HS-27A (cell line): ENCODE results near the gene LBX2.
"Not testable (repeated sequence)": the region's sequence is repeated elsewhere in the genome, so short reads cannot be mapped to it uniquely, and the experiment has no call there.

Source experiments
- DNase-seq: peaks from one replicate; pipeline ENCODE4 v3.0.0-alpha.2; 2012; ENCODE audit warnings: low read depth, missing footprints

The LBX2 gene

DNA sequence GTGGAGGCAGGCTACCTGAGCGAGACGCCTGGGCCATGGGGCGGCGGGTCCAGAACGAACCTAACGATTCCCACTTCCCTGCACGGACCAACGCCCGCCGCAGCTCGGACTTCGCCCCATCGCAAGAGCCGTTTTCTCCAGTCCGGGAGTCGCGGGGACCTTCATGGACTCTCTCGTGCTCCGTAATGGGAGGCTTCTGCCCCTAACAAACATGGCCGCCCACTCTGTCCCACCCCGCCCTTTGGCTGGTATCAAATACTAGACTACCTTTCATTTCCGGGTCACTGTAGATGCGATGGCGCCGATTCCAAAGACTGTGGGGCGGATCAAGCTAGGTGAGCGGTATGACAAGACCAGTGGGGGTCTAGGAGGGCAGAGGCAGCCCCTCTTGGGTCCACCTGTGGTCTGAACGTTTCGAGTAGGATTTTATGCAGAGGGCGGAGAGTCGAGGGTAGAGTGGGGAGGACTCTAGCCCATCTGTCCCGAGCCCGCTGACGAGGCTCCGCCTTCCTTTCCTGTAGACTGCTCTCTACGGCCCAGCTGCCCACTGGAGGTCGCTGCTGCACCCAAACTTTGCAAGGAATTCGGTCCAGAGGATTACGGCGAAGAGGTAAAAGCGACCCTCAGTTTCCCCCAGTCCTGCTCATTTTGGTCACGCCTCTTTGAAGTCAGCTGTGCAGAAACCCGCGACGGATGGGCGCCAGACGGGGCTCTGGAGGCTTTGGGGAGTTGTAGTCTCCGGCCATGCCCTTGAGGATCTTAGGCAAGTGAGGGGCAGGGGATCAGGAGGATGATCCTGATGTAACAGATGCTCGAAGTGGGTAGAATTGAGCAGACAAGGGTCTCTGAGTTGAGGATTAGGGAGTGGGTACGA lies 16.4 kb downstream of the LBX2 start, which contains the start of the genes CCDC142 and TTC31:
Gene CCDC142 (minus strand): TSS at position 198 of the 874 bp plus-strand sequence. CDS start 161 bp downstream, at position 37.
Gene TTC31 (plus strand): TSS at position 281 of the 874 bp plus-strand sequence. CDS start 15 bp downstream, at position 296.
- DNase-seq = peak; percentile 94

DNA sequence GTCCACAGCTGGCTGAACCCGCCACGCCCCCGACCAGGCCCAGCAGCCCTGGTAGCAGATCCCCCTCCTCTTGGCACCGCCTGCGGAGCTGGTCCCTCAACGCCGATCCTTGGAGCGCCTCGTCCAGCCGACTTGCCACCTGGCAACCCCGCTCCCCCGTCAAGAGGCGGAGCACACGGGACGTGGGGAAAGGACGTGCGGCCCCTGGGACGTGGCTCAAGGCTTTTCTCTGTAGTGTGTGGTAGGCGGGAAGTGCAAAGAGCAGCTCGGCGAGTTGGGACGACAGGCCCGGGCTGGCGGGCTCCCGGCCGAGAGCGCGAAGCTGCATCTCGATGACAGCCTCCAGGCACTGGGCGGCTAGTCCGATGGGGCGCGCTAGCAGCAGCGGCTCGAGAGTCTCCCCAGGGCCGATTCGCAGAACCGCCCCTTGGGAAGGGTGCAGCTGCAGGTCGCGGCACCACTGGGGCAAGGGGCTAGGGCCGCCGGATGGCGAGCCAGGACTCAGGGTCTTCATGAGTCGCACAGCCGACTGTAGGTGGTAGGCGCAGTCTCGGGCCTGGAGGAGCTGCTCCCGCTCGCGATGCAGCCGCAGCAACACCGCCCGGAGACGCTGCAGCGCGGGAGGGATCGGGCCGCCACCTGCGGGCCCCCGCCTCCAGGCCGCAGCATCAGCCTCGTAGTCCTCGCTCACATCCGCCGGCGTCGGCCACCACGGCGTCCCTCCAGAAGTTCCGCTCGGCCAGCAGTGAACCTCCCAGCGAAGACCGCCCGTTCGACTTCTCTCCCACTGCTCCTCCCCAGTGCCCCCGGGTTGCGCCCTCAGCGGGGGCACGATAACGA lies 17.2 kb downstream of the LBX2 start:
- no peak for DNase-seq

DNA sequence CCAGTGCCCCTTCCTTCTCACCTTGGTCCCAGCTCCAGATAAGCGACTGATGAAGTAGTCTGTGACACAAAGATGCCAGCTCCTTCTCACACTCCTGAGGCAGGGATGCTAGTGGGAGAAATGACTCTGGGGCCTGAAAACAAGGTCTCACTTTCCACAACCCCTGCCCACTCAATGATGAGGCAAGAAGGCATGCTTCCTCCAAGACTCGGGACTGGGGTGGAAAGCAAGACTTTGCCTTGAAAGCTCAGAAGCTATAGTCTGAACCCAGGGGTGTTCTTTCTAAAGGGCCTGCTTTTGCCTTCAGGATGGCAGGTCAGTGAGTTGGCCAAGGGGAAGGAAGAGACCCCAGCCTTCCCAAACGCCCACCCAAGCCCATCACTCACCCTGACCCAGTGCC lies 18.0 kb downstream of the LBX2 start:
- no peak for DNase-seq

DNA sequence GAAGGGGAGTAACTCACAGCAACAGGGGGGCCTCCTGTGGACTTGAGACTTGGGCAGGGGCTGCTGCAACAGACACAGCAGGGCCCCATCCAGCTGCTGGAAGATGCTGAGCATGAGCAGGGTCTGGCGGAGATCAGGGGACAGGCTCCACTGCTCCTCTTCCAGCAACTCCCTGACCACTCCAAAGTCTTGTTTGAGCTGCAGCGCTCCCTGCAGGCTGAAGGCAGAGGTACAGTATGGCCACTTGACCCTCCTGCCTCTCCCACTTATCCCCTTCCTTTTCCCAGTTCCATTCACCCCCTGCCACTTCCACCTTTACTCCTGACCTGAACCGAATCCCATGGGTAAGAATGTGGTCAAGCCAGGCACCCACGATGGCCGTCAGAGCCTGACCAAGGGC lies 24.5 kb downstream of the LBX2 start:
- no peak for DNase-seq

DNA sequence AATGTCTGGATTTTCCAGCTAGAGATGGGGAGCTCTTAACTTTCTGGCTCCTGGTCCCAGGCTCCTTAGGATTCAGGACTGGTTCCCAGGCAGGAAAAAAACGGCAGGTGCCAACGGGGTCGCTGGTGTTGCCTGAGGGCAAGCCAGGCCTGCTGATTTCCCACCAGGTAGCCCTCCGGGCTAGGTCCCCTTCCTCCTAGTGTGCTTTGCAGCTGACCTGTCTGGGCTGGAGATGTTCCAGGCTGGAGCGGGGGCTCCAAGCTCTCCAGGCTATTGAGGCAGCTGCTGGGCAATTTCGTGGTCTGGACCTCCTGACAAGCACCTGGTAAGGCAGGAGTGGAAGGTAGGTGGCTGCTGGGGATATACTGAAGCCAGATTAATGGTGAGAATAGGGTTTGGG lies 24.9 kb downstream of the LBX2 start:
- no peak for DNase-seq

DNA sequence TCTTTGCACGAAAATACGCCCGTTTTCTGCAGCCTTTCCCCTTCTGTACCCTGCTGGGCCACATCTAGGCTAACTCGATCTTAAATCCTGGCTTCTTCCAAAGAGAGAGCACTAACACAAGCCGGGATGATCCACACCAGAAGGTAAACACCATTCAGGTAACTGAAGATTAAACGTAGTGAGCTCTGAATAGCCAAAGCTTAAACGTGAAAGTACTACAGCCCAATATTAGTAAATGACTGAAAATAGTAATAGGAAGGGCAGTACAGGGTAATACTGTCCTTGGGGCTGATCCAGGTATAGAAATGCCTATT lies 26.5 kb downstream of the LBX2 start:
- no peak for DNase-seq

DNA sequence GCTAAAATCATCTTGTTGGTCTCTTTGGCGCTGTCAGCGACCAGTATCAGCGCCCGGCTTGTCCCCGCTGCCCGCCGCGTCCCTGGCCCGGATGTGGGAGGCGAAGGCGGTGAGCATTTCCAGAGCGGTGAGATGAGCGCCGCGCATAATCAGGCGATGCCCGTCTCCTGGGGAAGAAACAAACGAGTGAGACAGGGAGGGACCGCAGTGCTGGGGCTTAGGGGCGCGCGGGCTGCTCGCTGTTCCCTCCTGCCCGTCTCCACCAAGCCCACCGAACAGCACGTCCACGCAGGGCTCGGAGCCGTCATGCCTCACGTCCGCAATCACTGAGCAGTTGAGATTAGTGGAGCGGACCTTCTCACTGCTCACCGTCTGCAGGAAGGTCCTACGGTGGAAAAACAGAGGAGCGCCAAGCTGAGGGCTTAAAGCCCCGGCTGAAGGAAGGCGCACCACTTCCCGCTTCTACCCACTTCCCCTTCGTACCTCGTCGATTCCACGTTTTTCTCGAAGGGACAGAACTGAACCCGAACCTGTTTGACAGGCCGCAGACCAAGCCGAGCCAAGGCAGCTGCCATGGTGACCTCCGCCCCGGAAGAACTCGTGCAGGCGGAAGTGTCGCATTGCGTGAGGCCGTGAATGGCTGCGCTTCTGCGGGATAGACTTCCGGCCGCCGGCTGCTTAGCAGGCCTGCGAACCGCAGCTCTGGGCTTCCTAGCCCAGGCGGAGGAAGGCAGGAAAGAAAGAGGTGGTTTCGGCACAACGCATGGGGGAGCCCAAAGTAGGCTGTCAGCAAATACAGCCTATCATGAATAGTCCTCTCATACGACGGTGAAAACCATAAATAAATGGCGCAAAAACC lies 27.1 kb downstream of the LBX2 start, which contains the start of gene MRPL53:
Gene MRPL53 (minus strand): TSS at position 595 of the 859 bp plus-strand sequence. CDS start 20 bp downstream, at position 575.
- peak; percentile 90 for DNase-seq

DNA sequence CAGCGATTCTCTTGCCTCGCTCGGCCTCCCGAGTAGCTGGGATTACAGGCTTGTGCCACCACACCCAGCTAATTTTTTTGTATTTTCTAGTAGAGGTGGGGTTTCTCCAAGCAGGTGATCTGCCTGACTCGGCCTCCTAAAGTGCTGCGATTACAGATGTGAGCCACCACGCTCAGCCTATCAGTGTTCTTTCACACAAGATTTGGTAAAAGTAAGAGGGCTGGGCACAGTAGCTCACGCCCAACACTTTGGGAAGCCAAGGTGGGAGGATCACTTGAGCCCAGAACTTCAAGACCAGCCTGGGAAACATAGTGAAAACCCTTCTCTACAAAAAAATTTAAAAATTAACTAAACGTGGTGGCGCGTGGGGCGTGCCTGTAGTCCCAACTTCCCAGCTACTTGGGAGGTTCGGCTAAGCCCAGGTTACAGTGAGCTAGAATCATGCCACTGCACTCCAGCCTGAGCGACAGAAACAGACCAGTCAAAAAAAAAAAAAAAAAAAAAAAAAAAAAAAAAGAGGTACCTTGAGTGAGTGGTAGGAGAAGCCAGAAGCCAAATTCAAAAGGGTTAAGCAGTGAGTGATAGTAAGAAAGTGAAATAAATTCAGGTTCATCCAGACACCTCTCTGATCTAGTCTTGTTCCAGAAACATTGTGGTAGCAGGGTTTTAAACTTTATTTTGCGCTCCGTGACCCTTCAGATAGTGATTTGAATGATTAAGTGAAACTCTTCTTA lies 27.9 kb downstream of the LBX2 start:
- no peak for DNase-seq

DNA sequence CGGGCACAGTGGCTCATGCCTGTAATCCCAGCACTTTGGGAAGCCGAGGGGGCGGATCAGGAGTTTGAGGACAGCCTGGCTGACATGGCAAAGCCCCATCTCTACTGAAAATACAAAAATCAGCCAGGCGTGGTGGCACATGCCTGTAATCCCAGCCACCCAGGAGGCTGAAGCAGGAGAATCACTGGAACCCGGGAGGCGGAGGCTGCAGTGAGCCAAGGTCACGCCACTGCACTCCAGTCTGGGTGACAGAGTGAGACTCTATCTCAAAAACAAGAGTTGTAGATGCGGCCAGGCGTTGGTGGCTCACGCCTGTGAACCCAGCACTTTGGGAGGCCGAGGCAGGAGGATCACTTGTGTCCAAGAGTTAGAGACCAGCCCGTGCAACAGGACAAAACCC lies 28.7 kb downstream of the LBX2 start:
- DNase-seq = not testable (repeated sequence)

DNA sequence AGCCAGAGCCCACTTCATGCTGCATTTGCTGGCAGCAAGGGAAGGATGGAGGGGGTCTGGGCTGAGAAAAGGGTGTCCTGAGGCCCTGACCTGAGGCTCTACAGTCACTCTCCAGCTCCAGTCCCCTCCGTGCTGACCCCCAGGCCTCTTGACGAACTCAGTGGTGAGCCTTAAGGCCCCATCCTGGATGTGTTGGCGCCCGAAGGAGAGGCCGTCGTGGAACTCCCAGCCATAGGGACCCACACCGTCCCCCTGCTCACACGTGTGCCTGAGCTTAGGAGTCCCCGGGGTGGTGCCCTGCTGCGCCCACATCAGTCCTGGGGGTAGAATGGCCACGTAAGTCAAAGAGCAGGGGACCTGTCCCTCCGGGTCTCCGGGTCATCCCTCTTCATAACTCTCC lies 35.0 kb downstream of the LBX2 start:
- no peak for DNase-seq

DNA sequence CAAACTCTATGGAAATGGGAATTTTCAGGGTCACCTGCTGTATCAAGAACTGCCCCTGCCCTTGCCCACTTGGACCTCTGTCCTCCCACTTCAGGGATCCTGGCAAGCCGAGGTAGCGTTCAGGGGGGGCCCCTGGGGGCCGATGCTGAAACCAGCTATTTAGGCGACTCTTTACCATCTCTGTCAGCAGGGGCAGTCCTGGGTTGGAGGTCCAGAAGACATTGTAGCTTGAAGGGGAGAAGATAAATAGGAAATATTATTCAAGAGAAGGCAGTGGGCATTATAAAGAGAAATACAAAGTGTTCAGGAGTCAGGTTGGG lies 36.7 kb downstream of the LBX2 start:
- no peak for DNase-seq

DNA sequence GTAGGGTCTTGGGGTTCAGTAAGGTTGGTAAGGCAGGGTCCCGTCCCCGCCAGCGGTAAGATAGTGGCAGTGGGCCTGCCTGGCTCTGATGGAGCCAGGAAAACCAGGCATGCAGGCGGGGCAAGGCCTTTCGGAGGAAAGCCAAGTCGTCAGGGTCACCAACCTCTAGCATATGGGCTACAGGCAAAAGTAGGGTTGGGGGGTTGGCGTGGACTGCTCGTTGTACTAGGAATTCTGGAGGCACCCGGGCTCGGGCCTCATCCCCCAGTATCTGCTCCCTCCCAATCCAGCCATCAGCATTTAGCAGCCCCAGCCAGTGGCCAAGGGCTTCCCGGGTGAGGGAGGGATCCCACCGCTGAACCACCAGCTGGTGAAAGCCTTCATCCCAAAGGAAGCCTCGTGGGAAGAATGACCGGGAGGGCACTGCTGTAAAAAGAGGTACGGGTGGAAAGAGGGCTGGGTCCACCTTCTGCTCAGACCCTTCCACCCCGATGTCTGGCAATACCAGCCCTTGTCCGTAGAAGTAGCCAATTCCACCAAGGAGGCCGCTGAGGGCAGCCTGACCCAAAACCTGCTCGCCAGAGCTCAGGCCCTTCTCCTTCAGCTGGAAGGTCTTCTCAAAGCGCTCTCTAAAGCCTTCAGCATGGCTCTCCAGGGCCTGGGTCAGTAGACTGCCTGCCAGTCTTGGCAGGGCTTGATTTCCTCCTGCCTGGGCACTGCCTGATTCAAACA lies 37.2 kb downstream of the LBX2 start:
- no peak for DNase-seq

DNA sequence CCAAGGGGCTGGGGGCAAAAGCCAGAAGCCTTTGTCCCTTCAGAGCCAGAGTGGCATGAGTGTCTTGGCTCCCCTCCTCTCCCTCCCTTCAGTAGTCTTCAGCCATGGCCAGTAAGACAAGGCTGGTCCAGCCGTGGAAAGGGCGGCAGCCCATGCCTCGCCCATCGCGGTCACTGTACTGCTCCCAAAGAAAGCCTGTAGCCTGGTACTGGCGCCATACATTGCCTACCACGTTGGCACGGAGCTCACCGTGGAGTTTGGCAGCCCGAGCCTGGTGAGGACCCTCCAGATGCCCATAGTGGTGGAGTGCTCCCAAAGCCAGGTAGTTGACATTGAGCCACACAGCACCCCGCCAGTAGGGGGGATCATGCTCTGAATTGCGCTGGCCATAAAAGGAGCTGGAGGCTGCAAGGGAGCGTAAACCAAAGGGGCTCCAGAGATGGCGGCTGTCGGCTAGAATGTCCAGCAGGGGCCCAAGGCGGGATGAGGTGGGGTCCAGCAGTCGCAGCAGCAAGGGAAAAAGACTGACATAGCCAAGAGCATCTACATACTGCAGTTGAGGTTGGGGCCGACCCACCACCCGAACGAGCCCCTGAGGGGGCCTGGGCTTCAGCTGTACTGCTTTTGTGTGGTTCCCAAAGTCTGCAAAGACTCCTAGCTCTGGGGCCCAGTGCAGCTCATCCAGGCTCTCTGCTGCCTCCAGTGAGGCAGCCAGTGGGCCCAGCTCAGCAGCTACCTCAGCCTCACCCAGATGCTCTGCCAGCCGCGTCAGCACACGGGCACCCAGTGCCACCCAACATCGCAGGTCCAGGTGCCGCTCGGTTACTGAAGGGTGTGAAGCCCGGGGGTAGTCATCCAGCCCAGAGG lies 38.0 kb downstream of the LBX2 start:
- no peak for DNase-seq

DNA sequence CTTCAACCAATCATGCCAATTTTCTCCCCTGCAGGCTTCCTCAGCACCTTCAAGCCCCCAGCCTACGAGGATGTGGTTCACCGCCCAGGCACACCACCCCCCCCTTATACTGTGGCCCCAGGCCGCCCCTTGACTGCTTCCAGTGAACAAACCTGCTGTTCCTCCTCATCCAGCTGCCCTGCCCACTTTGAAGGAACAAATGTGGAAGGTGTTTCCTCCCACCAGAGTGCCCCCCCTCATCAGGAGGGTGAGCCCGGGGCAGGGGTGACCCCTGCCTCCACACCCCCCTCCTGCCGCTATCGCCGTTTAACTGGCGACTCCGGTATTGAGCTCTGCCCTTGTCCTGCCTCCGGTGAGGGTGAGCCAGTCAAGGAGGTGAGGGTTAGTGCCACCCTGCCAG lies 39.2 kb downstream of the LBX2 start:
- DNase-seq = not testable (repeated sequence)

DNA sequence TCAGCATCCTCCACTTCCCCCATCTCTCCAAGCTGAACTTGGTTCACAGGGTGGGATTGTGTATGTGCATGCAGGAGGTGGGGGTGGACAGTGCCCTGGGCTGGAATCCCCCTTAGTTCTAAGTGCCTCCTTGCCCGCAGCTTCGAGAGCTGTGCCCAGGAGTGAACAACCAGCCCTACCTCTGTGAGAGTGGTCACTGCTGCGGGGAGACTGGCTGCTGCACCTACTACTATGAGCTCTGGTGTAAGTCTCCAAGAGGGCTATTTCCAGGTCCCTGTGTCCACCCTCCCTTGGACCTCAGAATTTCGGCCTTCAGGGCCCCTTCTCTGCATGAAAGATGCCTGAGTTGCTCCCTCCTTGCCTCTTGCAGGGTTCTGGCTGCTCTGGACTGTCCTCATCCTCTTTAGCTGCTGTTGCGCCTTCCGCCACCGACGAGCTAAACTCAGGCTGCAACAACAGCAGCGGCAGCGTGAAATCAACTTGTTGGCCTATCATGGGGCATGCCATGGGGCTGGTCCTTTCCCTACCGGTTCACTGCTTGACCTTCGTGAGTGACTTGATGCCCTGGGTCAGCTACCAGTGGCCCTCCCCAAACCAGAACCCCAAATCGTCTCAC lies 39.8 kb downstream of the LBX2 start:
- not testable (repeated sequence) for DNase-seq

DNA sequence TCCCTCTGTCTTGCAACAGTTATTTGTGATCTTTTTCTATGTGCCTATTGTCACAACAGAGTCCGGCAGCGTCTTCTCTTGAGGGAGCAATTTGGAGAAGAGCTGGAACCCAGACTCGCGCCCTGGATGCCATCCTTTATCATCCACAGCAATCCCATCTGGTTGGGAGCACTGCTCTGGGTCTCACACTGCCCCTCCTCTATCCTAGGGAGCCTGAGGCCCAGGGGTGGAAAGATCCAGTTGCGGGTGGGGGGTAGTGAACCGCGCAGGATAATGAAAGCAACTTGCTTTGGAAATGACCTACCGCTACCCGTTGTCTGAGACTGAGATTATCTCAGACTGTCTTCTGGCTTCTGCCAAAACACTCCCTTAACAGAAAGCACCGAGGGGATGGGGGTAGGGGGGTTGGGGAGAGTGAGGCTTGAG lies 40.5 kb downstream of the LBX2 start:
- DNase-seq = no peak

DNA sequence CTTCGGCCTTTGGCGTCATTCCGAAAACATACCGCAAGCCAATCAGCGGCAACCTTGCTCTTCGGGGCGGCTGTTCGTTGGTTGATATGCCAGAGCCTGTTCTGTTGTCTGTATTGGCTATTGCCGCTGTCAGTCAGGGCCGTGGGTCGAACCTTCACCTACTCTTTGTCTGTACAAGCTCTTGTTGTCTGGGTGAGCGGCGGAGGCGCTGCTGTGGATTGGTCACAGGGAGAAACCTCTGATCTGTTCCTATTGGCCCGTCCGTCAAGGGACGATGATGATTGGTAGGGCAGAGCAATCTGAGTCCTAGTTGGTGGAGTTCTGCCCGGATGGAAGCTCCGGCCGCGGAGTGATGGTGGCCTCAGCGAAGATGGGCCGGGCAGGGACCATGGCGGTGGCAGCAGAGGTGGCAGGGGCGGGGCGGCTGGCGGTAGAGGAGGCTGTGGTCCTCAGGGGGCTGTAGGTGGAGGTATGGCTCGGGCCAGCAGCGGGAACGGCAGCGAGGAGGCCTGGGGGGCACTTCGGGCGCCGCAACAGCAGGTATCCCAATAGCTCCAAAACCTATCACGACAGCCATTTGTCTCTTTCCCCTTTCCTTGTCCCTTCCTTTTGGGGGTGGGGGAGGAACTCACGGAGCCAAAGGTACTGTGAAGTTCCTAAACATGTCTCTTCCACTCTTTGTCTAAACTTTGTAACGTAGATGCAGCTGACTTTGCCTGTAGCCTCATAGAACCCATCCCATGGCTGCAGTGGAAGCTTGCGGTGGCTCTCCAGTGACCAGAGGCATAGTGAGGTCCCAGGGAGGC lies 41.1 kb downstream of the LBX2 start, which contains the start of gene WBP1:
Gene WBP1 (plus strand): TSS at position 307 of the 806 bp plus-strand sequence. CDS start 165 bp downstream, at position 472.
- peak; percentile 100 for DNase-seq

DNA sequence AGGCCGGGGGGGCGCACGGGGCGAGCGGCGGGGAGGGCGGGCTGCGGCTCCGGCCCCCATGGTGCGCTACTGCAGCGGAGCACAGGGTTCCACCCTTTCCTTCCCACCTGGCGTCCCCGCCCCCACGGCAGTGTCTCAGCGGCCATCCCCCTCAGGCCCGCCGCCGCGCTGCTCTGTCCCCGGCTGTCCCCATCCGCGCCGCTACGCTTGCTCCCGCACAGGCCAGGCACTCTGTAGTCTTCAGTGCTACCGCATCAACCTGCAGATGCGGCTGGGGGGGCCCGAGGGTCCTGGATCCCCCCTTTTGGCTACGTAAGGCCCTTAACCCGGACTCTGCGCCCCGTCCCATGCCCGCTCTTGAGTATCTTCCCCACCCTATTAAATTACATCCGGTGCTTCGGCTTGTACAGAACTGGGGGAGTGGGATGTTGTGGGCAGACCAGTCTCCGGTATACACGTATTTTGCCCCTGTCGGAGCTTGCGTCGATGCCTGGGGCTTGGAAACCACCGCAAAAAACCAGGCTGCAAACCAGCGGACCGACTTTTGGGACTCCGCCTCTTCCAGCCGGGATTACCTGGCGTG lies 41.8 kb downstream of the LBX2 start:
- DNase-seq = no peak
